Smooth muscle cell (in vitro differentiated cells): Measurements from ENCODE around the gene MARF1. TPM values are rescaled to one million over a fixed set of nuclear protein-coding genes. Genes with fewer than 3 reads are reported as not detected.

ENCODE experiments used
- DNase-seq: peaks from one replicate; lab custom pipeline; 2025; ENCODE audit not compliant: unreplicated experiment; lab: John Stamatoyannopoulos, UW
- H2AFZ ChIP-seq: fragments of 200-600 bp; sonication (generic); 2 replicates; pipeline ENCODE4 v1.6.0; 2016; ENCODE audit warnings: antibody characterized with exemption, low read depth, mild to moderate bottlenecking
- H3F3A ChIP-seq: fragments of 200-600 bp; sonication (generic); 2 replicates; pipeline ENCODE4 v1.6.0; 2017; ENCODE audit warnings: antibody characterized with exemption, low read depth
- H3K27ac ChIP-seq: fragments of 200-600 bp; sonication (generic); 2 replicates; pipeline ENCODE4 v1.5.1; 2016; ENCODE audit warnings: low read depth, mild to moderate bottlenecking
- H3K27me3 ChIP-seq: fragments of 200-600 bp; sonication (generic); 2 replicates; pipeline ENCODE4 v1.6.1; 2016; ENCODE audit warnings: low read depth, mild to moderate bottlenecking
- H3K36me3 ChIP-seq: fragments of 200-600 bp; sonication (generic); 2 replicates; pipeline ENCODE4 v1.5.1; 2016; ENCODE audit warnings: low read depth
- H3K4me1 ChIP-seq: fragments of 200-600 bp; sonication (generic); 2 replicates; pipeline ENCODE4 v1.5.1; 2016; ENCODE audit warnings: low read depth
- H3K4me2 ChIP-seq: fragments of 200-600 bp; sonication (generic); 2 replicates; pipeline ENCODE4 v1.6.0; 2016; ENCODE audit warnings: mild to moderate bottlenecking
- H3K4me3 ChIP-seq: fragments of 200-600 bp; sonication (generic); 2 replicates; pipeline ENCODE4 v1.5.1; 2016; ENCODE audit warnings: mild to moderate bottlenecking
- H3K79me2 ChIP-seq: fragments of 200-600 bp; sonication (generic); 2 replicates; pipeline ENCODE4 v1.6.0; 2016; ENCODE audit warnings: low read depth, mild to moderate bottlenecking
- H3K9ac ChIP-seq: fragments of 200-600 bp; sonication (generic); 2 replicates; pipeline ENCODE4 v1.6.0; 2016; ENCODE audit warnings: low read depth
- H3K9me3 ChIP-seq: fragments of 200-600 bp; sonication (generic); replicated peaks from 2 replicates; pipeline ENCODE4 v1.5.1; 2016; ENCODE audit warnings: low read depth
- H4K20me1 ChIP-seq: fragments of 200-600 bp; sonication (generic); 2 replicates; pipeline ENCODE4 v1.6.0; 2016; ENCODE audit warnings: low read depth
- WGBS: methylation state at CpG from one replicate; pipeline ENCODE4 v1.1.7; 2016; ENCODE audit warnings: low lambda C conversion rate; 5-methylcytosine and 5-hydroxymethylcytosine counted together
- polyA plus RNA-seq: library from polyadenylated mRNA; unstranded; fragments of >200 nt; fragmentation: Nextera tagmentation; extraction: Ambion mirVana; gene quantifications from 2 replicates; pipeline ENCODE4 v1.2.1, GENCODE V29; 2016
- total RNA-seq: library from RNA; depleted of rRNA; stranded (reverse); fragments of >200 nt; gene quantifications from 2 replicates; pipeline ENCODE4 v1.2.3, GENCODE V29; 2014
- TF ChIP-seq, protein P1 (sequence below): fragments of 200-600 bp; sonication (generic); IDR thresholded peaks from 2 replicates; pipeline ENCODE4 v1.5.1; 2017; ENCODE audit warnings: borderline replicate concordance, mild to moderate bottlenecking, antibody characterized with exemption; ENCODE audit not compliant: insufficient read depth, poor library complexity, severe bottlenecking

Gene MARF1
- total and polyA plus RNA-seq, 2 experiments from 2014 or later: 6.0 to 19.1 TPM

DNA sequence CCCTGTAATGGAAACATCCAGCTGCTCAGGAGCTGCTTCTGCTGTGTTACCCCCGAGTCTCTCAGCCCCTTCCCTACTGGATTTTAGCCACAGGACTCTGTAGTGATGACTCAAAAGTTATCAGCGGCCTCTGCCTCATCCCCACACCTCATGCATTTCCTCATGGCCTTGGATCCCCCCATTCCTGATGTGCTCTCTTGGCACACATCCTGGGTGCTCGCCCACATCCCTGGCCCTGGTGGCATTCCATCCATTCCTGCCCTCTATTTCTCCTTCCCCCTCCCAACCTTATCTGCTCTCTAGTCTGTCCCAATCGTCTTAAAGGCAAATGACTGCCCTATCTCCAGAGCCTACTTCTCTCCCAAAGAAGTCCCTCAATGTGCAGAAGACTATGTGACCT is 24.6 kb downstream of the MARF1 start:
- no peak overlapping the region for H3K4me3 ChIP-seq
- H2AFZ ChIP-seq: no peak overlapping the region
- peaks cover 20% of the 10 kb centered on the region for H3K36me3 ChIP-seq
- no peak overlapping the region for H3K27ac ChIP-seq
- H3K9me3 ChIP-seq: no peaks in the 10 kb centered on the region
- no peaks in the 10 kb centered on the region for H3K4me1 ChIP-seq
- WGBS: 70% methylated on average over 4 of the region's 4 CpGs
- TF ChIP-seq, protein P1, sequence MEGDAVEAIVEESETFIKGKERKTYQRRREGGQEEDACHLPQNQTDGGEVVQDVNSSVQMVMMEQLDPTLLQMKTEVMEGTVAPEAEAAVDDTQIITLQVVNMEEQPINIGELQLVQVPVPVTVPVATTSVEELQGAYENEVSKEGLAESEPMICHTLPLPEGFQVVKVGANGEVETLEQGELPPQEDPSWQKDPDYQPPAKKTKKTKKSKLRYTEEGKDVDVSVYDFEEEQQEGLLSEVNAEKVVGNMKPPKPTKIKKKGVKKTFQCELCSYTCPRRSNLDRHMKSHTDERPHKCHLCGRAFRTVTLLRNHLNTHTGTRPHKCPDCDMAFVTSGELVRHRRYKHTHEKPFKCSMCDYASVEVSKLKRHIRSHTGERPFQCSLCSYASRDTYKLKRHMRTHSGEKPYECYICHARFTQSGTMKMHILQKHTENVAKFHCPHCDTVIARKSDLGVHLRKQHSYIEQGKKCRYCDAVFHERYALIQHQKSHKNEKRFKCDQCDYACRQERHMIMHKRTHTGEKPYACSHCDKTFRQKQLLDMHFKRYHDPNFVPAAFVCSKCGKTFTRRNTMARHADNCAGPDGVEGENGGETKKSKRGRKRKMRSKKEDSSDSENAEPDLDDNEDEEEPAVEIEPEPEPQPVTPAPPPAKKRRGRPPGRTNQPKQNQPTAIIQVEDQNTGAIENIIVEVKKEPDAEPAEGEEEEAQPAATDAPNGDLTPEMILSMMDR: no peak
- no peaks in the 10 kb centered on the region for H3K79me2 ChIP-seq
- no peaks in the 10 kb centered on the region for H3F3A ChIP-seq
- no peaks in the 10 kb centered on the region for H4K20me1 ChIP-seq
- DNase-seq: no peak
- no peak overlapping the region for H3K4me2 ChIP-seq
- no peaks in the 10 kb centered on the region for H3K27me3 ChIP-seq
- H3K9ac ChIP-seq: no peak overlapping the region

DNA sequence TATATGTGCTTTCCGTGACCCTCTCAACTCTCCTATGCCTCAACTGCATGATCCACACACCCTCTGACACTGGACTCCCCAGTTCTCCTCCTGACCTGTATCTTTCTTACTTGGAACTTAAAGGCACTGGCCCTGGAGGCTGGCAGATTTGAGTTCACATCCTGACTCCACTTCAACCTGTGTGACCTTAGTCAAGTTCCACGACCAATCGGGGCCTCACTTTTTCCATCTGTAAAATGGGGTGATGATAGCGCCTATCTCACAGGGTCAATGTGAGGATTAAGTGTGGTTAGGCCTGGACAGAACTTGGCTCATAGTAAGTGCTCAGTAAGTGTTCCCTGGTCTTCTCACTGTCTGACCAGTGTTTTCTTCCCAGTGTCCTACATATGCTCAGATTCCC is 25.1 kb downstream of the MARF1 start:
- Histone ChIP-seq H3K4me1 (no peaks in the 10 kb centered on the region), H3K36me3 (peaks cover 20% of the 10 kb centered on the region), H3K79me2 (no peaks in the 10 kb centered on the region), H2AFZ (no peak overlapping the region), H3K27me3 (no peaks in the 10 kb centered on the region), H3K9ac (no peak overlapping the region), H3K27ac (no peak overlapping the region), H3K9me3 (no peaks in the 10 kb centered on the region), H3K4me2 (no peak overlapping the region), H4K20me1 (no peaks in the 10 kb centered on the region), H3F3A (no peaks in the 10 kb centered on the region), H3K4me3 (no peak overlapping the region)
- TF ChIP-seq, protein P1: no peak
- 94% methylated on average over 4 of the region's 4 CpGs for WGBS
- DNase-seq: no peak

DNA sequence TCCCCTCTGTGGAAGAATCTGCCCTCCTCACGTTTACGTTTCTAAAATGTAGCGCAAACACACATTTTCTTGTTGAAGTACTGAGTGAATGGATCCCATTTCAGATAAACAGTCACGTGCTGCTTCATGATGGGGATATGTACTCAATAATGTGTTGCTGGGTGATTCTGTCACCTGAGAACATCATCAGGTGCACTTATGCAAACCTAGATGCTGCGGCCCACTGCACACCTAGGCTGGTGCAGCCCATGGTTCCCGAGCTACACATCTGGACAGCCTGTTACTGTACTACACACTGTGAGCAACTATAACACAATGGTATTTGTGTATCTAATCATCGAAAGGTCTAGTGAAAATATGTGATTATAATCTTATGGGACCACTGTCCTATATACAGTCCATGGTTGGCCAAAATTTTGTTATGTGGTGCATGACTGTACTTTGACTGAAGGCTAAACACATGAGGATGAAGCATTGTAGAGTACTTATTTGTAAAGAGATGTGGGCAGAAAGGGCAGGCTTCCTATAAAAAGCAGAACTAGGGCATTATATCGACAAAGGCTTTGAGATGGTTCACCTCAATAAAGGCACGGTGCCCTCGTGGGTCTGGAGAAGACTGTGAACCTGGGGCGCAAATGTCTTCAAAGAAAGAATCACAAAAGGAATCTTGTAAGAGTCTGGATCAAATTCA is 26.3 kb downstream of the MARF1 start:
- H3K9me3 ChIP-seq: no peaks in the 10 kb centered on the region
- no peak overlapping the region for H3K9ac ChIP-seq
- H3K27me3 ChIP-seq: no peaks in the 10 kb centered on the region
- H3K4me2 ChIP-seq: no peak overlapping the region
- no peak for DNase-seq
- H3K4me1 ChIP-seq: no peaks in the 10 kb centered on the region
- TF ChIP-seq, protein P1: no peak
- no peak overlapping the region for H2AFZ ChIP-seq
- H3K27ac ChIP-seq: no peak overlapping the region
- no peaks in the 10 kb centered on the region for H4K20me1 ChIP-seq
- no peaks in the 10 kb centered on the region for H3K79me2 ChIP-seq
- H3K36me3 ChIP-seq: peaks cover 26% of the 10 kb centered on the region
- WGBS: 97% methylated on average over 11 of the region's 11 CpGs
- no peaks in the 10 kb centered on the region for H3F3A ChIP-seq
- H3K4me3 ChIP-seq: no peak overlapping the region

DNA sequence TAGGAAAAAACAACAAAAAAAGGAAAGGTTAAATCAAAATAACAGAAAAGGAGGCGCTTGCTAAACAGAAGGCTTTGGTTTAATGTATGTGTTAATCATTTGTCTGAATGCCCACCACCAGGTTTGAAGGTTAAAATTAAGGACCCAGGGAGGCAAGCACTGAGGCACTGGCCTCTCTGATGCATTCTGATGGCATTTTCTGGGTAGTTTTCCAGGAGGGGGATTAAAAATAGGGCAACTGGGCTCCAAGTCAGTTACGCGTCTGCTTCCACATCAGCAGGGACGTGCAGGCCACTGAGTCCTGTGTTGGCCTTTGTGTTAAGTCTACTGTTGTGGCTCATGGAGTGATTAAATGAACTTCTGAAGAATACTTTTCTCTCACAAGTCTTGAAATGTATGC is 26.9 kb downstream of the MARF1 start:
- Histone ChIP-seq H3K4me3 (no peak overlapping the region), H4K20me1 (no peaks in the 10 kb centered on the region), H3F3A (no peaks in the 10 kb centered on the region), H2AFZ (no peak overlapping the region), H3K79me2 (no peaks in the 10 kb centered on the region), H3K27ac (no peak overlapping the region), H3K4me2 (no peak overlapping the region), H3K27me3 (no peaks in the 10 kb centered on the region), H3K9me3 (no peaks in the 10 kb centered on the region), H3K9ac (no peak overlapping the region), H3K36me3 (peaks cover 26% of the 10 kb centered on the region), H3K4me1 (no peaks in the 10 kb centered on the region)
- no peak for DNase-seq
- WGBS: 97% methylated on average over 4 of the region's 4 CpGs
- TF ChIP-seq, protein P1: no peak
